Stimulated activated CD8-positive, alpha-beta memory T cell treated with anti-CD3 and anti-CD28 coated beads, Interleukin-4, amount 100 ng/mL, for 48 hours (primary cell): ENCODE results near the gene SPATA31C2.
"Not testable (repeated sequence)": the region's sequence is repeated elsewhere in the genome, so short reads cannot be mapped to it uniquely, and the experiment has no call there.

Experiments
- DNase-seq: peaks from one replicate; pipeline ENCODE4 v3.0.0-alpha.2; 2020

The SPATA31C2 gene

DNA sequence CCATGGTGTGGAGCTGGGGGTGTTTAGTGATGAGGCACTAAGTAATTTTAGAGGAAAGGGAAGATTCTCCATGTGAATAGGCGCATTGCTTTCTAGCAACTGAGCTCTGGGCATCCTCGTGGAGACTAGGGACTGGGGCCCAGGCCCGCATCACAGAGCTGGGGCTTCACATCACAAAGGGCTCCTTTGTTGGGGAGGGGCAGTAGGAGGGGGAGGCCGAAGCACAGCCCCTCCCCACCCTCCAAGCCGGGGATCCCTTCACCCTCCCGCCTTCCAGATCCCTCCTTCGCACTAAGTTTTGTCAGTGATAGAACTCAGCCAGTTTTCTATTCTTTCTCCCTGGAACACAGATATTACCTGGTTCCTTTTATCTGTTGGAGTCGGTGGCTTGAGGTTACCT lies at the start of gene SPATA31C2:
SPATA31C2 (minus strand) TSS at position 101 of the 400 bp plus-strand sequence; CDS start at position 72, 29 bp downstream.
- not testable (repeated sequence) for DNase-seq

DNA sequence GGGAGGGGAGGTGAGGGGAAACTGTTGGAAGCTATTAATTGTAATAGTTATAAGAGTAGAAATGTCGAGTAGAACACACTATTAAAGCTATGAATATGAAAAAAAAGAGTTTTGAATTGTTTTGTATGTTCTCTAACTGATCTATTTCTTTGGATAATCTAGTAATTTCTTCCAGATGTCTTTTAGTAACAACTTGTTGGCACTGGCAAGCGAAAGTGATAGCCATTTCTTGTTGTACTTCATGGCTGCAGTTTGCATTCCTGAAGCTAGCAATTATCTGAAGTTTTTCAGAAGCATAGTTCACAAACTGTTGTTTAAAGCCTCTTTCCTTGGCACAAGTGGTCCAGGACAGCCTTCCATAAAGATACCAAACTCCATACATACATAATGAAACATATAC lies 49.4 kb upstream of the SPATA31C2 start:
- no peak for DNase-seq

DNA sequence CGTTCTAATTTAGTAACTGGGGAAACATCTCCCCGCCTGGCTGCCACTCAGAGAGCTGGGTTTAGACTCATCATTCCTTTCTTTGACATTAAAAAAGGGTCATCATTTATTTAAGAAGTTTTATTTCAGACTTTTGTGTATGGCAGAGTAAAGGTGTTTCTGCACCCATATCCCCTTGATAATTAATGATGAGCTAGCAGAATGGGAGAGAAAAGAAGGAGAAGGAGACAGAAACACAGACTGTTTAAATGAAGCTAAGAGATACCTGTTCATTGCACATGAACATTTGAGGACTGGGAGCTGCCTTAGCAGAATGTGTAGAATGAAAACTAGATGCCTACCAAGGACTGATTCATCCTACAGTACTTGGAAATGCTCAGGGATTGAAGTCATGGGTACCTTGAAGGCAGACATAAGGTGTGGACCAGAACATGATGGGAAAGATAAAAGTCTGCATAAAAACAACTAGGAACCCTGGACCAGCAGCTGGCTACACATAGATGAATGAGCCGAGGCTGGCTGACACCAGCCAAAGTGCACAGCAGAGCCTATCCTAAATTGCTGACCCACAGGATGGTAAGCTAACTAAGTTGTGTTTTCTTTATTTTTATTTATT lies 48.3 kb upstream of the SPATA31C2 start:
- DNase-seq = no peak

DNA sequence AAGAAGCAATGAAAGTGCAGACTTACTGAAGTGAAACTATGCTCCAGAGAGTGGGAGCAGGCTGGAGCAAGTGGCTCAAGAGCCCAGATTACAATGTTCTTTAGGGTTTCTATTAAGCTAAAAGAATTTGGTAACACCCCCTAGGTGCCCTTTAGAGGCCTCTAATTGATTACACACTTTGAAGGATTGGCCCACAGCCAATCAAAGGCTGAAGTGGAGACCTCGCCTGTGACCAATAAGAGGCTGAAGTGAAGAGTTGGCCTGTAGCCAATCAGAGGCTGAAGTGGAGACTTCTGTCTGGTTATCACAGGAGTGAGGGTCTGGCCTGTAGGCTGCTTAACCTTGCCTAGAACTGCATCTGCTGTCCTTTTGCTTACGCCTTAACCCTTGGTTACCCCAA lies 46.7 kb upstream of the SPATA31C2 start:
- no peak for DNase-seq

DNA sequence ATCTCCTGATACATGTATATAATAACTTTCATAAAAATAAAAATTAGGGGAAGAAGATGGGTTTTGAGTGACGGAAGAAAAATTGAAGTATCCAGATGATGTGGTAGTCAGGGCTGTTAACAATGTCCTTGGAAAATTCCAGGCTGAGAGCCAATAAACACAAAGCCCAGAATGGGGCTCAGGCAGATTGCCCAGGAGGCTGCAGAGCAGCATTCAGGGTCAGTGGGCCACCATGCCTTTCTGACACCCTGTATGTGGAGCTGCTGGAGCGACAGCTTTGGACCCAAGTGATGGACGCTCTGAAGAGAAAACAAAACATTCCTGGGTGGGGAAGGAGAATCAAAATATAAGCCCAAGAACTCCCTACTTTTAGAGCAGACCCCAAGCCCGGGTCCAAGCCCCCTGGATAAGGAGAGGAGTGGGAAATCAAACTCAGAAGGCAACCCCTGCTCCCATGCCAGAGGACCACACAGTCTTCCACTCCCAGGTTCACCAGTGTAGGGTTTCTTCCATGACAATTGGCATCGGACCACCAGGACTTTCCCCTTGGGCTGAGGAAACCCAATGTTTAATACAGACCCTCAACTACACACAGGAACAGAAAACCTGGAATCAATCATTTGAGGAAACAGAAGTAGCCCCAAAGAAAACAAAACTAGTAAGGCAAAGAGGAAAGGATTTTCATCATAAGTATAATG lies 45.7 kb upstream of the SPATA31C2 start:
- DNase-seq = no peak

DNA sequence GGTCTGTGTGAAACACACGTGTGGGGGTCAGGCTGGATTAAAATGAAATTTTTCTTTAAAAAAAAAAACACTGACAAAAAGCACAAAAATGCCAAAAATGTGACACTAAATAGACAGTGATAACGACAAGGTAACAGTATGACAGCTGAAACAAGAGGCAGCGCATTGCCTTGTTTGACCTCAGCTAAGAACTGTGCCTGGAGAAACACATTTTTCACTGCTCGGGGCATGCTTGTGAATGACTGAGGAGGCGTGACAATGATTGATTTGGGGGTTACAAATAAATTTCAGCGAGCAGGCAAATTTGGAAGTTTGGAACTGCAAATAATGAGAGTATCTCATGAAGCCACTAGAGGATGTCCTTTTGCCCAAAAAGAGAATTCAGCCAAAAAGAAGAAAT lies 44.2 kb upstream of the SPATA31C2 start:
- no peak for DNase-seq

DNA sequence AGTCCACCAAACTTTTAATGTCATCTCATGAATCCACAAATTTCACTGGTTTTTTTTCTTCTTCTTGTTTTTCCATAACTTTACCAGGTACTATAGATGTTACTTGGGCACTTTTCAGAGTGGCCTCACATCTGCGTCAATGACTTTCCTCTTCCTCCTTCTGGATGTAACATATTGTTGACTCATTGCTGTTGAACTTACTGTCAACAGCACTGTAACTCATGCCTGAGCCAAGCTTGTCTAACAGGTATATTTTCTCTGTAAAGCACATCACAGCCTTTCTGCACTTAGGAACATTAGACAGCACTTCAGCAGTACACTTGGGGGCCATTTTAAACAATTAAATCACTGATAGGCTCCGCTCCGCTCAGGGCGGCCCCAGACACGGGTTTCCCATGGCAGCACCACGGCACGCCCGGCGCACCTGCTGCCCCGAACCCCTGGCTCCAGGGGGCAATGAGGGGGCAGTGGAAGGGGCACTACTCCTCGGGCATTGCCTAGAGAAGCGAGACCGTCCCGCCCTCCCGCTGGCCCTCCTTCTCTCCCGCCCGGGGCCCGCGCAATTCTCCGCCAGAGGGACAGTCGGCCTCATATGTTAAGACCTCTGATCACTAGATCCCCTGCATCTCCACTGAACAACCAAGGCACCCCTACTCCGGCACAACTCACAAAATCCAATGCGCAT lies 41.9 kb upstream of the SPATA31C2 start:
- no peak for DNase-seq

DNA sequence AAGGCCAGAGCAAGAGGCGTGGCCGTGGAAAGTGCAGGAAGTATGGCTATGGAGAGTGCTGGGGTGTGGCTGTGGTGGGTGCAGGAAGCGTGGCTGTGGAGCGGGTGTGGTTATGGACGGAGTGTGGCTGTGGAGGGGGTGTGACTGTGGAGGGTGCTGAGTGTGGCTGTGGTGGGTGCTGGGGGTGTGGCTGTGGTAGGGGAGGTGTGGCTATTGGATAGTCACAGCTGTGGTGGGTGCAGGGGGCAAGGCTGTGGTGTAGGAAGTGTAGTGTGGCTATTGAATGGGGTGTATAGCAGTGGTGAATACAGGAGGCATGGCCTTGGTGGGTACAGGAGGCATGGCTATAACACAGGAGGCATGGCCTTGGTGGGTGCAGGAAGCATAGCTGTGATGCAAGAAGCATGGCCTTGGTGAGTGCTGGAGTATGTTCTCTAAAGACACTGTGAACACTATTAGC lies 40.8 kb upstream of the SPATA31C2 start:
- peak; percentile 32 for DNase-seq

DNA sequence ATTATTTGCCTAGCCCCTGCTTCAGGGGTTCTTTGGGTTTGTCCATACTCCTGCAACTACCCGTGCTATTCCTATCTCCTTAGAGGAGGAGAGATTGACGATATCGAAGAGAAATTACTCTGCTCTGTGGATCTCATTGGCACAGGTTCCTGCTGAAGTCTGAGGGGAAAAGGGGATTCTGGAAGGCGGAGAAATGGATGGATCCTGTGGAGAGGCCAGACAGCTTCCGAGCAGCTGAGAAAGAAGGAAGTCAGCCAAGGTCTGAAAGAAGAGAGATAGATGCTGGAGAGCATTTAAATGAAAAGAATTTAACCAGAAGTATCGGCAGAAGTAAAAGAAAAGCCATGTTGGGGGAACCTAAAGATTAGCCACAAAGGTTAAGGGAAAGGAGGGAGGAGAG lies 40.4 kb upstream of the SPATA31C2 start:
- DNase-seq = no peak

DNA sequence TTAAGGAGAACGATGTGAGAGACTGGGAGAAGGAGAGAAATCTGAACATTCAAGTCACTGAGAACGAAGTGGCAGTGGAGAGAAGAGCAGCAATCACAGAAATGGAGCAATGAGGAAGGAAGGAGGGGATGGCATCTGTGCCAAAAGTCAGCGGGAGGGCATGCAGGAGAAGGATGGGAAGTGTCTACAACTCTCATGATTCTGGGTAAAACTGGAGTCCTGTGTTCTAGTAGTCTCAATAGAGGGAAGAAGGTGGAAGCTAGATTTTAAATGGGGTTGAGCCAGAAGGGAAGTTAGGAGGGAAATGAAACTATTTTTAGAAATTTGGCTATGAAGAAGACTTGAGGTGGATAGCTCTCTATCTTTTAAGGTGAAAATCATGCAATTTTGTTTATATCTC lies 39.1 kb upstream of the SPATA31C2 start:
- no peak for DNase-seq

DNA sequence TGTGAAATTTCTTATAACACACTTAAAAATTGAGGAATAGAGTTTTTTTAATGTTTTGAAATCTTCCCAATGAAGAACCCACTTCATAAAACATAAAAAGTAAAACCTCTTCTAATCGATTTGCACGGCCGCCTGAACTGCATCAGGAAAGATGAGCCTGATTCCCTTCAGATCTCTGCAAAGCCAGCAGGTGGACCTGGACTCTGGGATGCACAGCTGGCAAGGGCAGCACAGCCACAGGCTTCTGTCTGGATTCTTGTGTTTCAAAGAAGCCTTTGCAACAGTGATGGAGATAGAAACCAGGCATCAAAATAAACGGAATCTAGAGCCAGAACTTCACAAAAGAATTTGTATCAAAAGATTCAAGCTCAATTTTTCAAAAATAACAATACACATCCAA lies 36.0 kb upstream of the SPATA31C2 start:
- no peak for DNase-seq

DNA sequence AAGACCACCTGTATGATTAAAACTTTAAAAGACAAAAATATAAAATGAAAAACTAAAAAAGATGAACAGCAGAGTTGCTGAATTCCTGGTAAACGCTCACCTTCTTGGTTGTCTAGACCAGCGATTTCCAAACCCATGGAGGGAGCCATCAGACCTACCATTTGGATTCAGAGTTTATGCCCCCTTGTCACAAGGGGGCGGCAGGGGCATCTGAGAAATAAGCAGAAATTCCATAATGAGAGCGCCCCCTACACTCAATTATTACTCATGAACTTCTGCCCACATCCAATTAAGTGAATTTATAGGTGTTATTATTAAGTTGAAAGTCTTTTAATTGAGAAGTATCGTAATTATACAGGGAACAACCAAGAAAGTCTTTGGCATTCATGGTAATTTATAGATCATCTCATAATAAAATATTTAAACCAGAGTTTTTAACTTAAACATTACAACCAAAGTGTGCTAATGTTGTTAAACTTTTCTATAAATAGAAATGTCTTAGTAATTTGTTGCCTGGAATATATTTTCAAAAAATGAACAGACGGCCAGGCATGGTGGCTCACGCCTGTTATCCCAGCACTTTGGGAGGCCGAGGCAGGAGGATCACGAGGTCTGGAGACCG lies 35.2 kb upstream of the SPATA31C2 start:
- peak; percentile 47 for DNase-seq

DNA sequence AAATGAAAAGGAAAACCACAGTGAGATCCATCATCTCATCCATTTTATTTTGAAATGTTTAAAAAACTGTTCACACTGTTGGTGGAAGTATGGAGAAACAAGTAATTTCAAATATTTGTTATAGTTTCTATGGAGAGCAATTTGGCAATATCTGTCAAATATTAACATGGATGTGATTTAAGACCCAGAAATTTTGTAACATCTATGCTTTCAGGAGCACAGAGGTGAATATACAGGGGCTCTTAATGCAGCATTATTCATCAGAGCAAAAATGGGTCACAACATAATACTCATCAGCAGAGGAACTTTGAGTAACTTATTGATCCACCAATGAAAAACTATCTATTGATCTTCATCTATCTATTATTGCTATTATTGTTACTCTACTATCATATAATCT lies 31.4 kb upstream of the SPATA31C2 start:
- no peak for DNase-seq

DNA sequence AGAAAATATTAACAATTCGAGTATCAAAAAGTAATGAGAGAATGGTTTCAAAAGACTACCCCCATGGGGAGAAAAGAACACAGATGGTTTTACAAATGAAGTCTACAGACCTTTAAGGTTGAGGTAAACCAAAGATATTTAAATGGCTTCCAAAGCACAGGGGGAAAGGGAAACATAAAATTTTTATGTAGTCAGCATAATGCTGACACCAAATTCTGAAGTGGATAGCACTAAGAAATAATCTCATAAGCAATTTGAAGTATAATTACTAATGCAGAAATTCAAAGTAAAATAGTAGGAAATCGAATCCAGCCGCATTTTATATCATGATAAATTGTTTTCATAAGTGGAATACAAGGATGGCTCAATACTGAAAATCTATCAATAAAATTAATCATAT lies 30.3 kb upstream of the SPATA31C2 start:
- no peak for DNase-seq

DNA sequence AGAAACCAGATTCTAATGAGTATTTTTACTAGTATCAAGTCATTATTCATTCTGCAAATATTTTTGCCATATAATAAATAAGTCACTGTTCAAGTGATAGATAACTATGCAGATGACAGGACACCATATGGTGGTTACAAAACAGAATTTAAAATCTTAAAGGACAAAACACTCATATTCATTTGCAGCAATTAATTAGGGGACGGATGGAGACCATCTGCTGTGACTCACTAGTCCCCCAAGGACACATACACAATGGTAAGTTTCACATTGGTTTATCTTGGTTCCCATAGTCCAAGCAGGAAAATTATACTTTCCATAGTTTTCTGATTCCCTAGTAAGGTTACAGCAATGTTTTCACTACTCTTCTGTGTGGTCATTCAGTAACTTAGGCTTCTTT lies 28.4 kb upstream of the SPATA31C2 start:
- DNase-seq = no peak

DNA sequence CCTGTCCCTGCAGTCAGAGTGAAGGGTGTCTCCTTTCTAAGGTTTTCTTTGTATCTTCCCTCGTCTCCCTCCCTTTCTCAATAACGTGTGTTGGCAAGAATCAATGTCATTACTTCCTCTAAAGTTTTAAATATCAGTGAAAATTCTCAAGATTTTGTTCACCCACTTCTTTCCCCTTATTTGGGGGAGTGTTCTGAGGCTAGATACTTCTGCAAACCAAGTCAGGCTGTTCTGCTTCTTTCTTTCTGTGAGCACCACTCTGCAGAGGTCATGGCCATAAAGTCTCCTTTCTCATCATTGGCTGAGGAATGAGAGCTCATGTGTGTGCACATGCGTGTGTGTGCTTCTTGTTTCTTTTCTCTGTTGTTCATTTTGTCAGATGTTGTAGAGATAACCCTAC lies 26.6 kb upstream of the SPATA31C2 start:
- no peak for DNase-seq

DNA sequence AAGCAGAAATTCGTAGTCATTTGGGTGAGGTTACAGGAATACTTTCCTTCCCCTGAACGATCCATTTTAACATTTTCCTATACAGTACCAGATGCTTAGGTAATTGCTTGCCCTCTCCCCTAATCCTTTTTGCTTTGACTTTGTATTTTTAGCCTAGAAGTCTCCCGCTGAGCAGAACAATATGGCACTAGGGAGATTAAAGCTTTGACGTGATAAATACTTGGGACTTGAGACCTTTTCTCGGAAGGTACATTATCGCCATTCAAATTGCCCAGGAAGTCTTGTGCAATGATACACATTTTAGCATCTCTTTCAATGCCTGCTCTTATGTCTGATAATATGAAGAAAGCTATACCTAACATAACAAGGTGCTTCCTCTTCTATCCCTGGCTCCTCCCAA lies 22.9 kb upstream of the SPATA31C2 start:
- no peak for DNase-seq

DNA sequence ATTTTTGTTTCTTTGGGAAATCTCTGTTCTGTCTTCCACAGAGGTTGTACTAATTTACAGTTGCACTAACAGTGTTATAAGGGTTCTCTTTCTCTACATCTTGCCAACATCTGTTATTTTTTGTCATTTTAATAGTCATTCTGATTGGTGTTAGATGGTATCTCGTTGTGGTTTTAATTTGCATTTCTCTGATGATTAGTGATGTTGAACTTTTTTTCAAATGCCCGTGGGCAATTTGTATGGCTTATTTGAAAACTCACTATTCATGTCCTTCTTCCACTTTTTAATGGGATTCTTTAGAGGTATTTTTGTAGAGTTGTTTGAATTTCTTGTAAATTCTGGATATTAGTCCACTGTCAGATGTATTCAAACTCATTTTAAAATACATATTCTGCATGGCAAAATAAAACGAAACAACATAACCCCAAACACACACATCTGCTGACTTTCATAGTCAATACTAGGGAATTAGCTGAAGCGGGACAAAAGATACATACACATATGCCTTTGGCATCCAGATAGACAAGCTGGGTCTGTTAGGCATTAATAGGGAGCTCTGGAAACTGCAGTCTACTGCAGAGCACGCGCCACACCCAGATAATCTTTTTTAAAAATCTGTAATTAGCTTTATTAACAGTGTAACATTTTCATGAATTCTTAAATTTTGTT lies 5.8 kb upstream of the SPATA31C2 start:
- no peak for DNase-seq

DNA sequence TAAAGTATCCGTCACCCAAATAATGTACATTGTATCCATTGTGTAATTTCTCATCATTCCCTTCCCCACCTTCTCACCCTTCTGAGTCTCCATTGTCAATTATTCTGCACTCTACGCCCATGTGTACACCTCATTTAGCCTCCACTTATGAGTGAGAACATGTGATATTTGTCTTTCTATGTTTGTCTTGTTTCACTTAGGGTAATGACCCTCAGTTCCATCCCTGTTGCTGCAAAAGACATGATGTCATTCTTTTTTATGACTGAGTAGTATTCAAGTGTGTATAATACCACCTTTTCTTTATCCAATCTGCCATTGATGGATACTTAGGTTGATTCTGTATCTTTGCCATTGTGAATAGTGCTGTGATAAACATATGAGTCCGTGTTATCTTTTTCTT lies 4.9 kb upstream of the SPATA31C2 start:
- DNase-seq = no peak

DNA sequence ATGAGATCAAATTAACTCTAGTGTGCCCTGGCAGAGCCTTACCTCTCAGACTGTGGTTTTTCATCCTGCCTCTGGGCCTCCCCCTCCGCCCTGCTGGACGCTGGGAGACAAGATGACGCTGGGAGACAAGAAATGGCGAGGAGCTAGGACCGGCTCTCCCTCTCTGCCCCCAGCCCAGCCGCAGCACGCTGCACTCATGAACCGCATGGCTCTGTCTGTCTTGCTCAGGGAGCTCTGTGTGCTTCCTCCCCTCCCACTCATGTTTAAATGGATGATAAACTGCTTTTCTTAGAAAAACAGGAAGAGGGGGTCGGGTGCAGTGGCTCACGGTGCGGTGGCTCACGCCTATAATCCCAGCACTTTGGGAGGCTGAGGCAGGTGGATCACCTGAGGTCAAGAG lies 4.7 kb downstream of the SPATA31C2 start:
- DNase-seq = not testable (repeated sequence)

DNA sequence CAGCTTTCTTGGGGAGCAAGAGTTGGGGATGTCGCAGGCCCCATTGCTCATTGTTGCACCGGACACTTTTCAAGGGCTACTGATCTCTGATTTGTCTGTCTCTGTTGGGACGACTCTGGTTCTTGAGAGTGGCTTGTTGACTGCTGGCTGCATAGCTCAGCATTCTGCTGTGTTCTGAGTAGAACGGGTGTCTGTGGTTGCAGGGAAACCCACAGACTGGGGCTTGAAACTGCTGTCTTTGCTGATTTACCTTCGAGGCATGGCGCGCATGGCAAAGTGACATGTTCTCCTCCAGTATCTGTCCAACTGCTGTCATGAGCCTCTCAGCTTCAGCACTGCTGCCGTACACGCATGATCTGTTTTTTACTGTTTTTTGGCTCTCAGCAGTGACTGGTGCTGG lies 8.7 kb downstream of the SPATA31C2 start:
- not testable (repeated sequence) for DNase-seq

DNA sequence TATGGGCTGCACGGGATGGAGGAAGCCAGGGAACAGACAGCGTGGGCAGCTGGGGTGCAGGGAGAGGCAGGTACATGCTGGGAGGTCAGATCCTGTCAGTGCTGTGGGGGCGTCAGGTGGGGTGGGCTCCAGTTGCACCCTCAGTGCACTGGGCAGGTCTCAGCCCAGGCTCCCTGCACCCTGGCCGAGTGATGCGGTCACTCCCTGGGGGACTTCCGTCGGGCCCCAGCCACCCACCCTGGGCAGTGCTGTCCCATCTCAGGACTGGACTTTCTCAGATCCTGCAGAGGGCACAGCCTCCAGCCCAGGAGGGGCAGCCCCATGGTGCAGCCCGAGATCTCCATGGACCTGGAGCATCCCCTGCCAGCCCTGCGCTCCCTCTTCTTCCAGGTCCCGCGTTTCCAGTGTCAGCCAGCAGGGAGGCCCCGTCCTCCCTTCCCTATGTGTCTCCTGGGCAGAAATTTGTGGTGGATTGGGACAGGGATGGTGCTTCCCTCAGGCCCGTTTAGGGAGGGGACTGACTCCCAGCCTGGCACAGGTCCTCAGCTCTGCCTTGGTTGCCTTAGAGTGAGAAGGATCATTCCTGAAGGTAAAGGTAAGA lies 10.5 kb downstream of the SPATA31C2 start:
- DNase-seq = not testable (repeated sequence)

DNA sequence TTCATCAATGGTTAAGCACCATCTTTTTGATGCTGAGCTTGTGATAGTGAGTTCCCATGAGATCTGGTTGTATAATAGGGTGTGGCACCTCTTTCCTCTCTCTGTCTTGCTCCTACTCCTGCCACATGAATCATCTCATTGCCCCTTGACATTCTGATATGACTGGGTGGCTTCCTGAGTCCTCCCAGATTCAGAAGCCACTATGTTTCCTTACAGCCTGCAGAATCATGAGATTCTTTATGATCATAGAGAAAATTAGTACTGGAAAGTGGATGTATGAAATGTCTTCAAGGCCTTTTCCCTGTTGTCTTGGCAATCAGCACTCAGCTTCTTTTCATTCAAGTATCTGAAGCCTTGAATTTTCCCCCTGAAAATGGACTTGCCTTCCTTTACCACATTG lies 14.9 kb downstream of the SPATA31C2 start:
- not testable (repeated sequence) for DNase-seq
